NCI-H2081 treated with DMSO at 0.1 percent for 48 hours (cell line): Measurements from ENCODE around the gene SIGLECL1.
"Not testable (repeated sequence)": the region's sequence is repeated elsewhere in the genome, so short reads cannot be mapped to it uniquely, and the experiment has no call there.

Source experiments
- DNase-seq: peaks from one replicate; lab custom pipeline; 2025; lab: John Stamatoyannopoulos, UW

The SIGLECL1 gene

GRCh38 chr19:51250786-51251467, at the start of gene SIGLECL1:
TSS of gene SIGLECL1 (plus strand) at chr19:51251080. CDS start at chr19:51264073, 12,993 bp downstream.
- DNase-seq: no peak

- DNase-seq: no peak
Observed at GRCh38 chr19:51201712-51202111, 49.2 kb upstream of the SIGLECL1 start.

- no peak for DNase-seq
Observed at GRCh38 chr19:51203916-51204315, 47.0 kb upstream of the SIGLECL1 start.

- no peak for DNase-seq
Observed at GRCh38 chr19:51204321-51204720, 46.6 kb upstream of the SIGLECL1 start.

- DNase-seq: no peak
Observed at GRCh38 chr19:51207747-51208146, 43.1 kb upstream of the SIGLECL1 start.

- no peak for DNase-seq
Observed at GRCh38 chr19:51210191-51210784, 40.6 kb upstream of the SIGLECL1 start.

- DNase-seq: not testable (repeated sequence)
Observed at GRCh38 chr19:51210874-51211361, 40.0 kb upstream of the SIGLECL1 start.

GRCh38 chr19:51211833-51212232, 39.0 kb upstream of the SIGLECL1 start:
- no peak for DNase-seq

GRCh38 chr19:51219307-51219706, 31.6 kb upstream of the SIGLECL1 start:
- no peak for DNase-seq

- no peak for DNase-seq
Observed at GRCh38 chr19:51219971-51220370, 30.9 kb upstream of the SIGLECL1 start.

- DNase-seq: no peak
Observed at GRCh38 chr19:51220996-51221395, 29.9 kb upstream of the SIGLECL1 start.

- DNase-seq: no peak
Observed at GRCh38 chr19:51224163-51224641, 26.7 kb upstream of the SIGLECL1 start.

GRCh38 chr19:51224898-51225393, 25.9 kb upstream of the SIGLECL1 start, which contains the start of gene CD33:
TSS of gene CD33 (plus strand) at chr19:51225080. CDS start at chr19:51225119, 39 bp downstream.
- DNase-seq: not testable (repeated sequence)

- no peak for DNase-seq
Observed at GRCh38 chr19:51226067-51226466, 24.8 kb upstream of the SIGLECL1 start.

- DNase-seq: no peak
Observed at GRCh38 chr19:51227326-51227725, 23.6 kb upstream of the SIGLECL1 start.

GRCh38 chr19:51227966-51228365, 22.9 kb upstream of the SIGLECL1 start:
- DNase-seq: no peak

- no peak for DNase-seq
Observed at GRCh38 chr19:51240866-51241265, 10.0 kb upstream of the SIGLECL1 start.

GRCh38 chr19:51242881-51243630, 7.8 kb upstream of the SIGLECL1 start:
- DNase-seq: no peak

- DNase-seq: no peak
Observed at GRCh38 chr19:51246164-51246552, 4.7 kb upstream of the SIGLECL1 start.

- DNase-seq: no peak
Observed at GRCh38 chr19:51247972-51248590, 2.8 kb upstream of the SIGLECL1 start.

- DNase-seq: no peak
Observed at GRCh38 chr19:51251468-51251820, 564 bp downstream of the SIGLECL1 start.
